Activated CD4-positive, alpha-beta T cell treated with anti-CD3 and anti-CD28 coated beads for 1 hour (primary cell): ENCODE measurements around the gene SOS2.

ENCODE experiments used
- DNase-seq: peaks from one replicate; pipeline ENCODE4 v3.0.0-alpha.2; 2020

SOS2 gene

DNA sequence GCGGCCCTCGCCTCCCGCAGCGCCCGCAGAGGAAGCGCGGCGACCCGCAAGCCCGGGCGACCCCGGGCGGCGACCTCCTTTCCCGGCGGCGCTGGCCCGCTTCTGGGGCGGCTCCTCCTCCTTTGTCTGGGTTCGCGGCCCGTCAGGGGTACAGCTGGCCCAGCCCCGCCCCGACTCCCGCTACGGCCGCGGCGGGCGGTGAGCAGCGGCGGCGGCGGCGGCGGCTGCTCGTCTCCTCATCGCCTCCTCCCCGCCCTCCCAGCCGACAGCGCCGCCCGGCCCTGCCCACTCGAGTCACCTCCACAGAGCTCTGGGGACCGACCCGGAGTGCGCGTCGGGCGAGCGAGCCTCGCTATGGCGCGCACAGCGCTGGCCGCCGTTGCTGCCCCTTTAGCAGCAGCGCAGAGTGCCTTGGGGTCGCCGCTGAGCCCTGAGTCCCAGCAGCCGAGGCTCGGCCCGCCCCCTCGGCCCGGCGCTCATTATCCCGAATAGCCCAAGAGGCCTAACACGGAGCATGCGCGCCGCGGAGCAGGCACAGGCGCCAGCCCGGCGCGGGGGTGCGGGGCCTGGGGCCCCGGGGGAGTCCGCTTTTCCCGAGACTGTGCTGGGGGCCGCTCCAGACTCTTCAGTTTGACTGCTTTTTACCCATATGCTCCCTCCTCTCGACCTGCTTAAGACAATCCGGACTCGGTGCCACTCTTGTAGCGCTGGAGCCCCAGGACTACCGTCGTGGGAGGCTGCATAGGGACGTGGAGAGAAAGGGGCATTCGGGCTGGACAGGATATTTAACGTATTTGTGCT lies at the start of gene SOS2:
Gene SOS2, minus strand, starts transcription at position 104 of the 801 bp plus-strand sequence. CDS start 295 bp downstream, outside the sequence.
- peak; percentile 72 for DNase-seq

DNA sequence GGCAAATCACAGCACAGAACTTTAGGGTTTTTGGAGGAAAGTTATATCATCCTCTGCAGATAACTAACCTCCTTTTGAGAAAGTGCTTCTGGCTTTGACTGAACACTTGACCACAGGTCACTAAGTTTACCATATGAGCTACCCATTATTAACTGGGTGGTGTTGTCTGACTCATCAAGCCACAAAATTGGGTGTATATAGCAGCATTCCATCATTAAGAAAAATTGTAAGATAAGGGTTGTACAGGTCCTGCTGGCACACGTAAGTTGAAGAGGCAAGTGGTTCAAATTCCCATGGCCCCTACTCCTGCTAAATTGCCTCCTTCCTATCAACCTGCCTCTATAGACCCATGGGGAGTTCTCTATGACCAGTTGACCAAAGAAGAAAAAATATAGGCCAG lies 41.1 kb upstream of the SOS2 start:
- DNase-seq, result no peak

DNA sequence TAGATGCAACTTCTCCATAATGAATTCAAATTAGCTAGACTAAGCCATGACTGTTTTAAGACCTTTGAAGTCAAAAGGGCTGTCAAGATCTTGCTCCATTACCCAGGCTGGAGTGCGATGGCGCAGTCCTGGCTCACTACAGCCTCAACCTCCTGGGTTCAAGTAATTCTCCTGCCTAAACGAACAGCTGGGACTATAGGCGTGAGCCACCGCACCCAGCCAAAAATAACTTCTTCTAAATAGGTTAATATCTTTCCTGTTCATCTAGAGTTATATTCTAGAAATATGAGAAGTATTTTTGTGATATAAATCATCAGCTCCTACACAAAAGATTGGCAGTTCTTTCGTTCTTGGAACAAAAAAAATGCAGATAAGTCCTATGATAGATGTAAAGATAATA lies 39.6 kb upstream of the SOS2 start:
- DNase-seq, result no peak

DNA sequence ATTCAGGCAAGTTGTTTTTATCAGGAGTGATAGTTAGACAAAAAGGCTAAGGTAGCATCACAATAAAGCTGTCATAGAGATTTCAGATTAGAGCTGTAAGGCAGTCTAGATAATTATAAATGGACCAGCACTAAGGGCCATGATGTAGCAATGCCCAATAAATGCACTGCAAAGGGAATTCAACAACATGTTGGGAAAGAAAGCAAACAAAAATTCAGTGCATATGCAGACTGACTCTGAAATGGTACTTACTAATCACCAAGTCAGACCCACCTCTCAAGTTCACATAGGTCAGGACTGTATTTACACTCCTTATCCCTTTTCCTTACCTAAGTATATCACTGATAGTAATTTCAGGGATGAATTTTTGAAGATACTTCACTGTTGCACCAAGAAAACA lies 33.7 kb upstream of the SOS2 start:
- DNase-seq, result no peak

DNA sequence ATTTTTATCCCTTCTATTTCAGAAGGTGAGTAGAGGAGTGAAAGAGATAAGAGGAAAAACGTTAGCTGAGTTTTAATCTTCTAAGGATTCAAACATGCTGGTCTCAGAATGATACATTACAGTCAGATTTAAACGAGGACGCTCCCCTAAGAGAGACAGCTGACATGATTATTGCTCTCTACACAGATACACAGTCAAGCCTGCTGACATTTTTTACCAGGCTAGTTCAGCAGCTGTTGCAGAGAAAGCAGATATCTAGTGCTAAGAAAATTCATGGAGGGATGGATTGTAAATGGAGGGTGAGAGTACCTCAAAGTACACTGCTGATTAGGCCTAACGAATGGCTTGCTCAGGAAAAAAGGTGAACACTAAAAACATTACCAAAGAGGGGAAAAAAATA lies 31.9 kb upstream of the SOS2 start:
- DNase-seq, result no peak

DNA sequence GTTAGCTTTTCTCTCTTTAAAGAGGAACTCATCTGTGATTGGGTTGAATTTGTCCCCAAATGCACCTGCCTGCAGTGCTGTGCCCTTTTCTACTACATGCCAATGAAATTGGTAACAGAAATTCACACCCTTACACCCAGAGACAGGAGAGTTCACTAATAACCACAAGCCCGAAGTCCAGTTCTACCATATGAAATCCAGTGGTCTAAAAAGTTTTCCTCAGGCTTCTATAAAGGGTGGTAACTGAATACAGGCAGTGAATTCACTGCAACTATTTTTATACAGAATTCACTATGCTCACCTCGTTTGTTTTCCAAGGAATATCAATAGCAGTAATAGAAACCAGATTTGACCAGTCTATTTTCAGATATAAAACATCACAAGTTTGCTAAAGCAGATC lies 31.5 kb upstream of the SOS2 start:
- DNase-seq, result no peak

DNA sequence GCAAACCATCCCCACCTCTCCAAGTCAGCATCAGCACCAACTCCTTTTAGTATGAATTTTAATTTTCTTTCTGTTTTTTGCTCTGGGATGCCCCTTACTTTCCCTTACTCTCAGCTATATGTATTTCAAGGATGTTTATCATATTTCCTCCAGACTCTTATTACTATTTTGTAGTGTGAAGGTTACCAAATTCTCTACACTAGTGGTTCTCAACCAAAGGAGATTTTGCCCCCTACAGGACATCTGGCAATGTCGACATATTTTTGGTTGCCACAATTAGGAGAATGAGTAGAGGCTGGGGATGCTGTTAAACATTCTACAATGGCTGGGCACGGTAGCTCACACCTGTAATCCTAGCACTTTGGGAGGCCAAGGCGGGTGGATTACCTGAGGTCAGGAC lies 29.1 kb upstream of the SOS2 start:
- DNase-seq, result no peak

DNA sequence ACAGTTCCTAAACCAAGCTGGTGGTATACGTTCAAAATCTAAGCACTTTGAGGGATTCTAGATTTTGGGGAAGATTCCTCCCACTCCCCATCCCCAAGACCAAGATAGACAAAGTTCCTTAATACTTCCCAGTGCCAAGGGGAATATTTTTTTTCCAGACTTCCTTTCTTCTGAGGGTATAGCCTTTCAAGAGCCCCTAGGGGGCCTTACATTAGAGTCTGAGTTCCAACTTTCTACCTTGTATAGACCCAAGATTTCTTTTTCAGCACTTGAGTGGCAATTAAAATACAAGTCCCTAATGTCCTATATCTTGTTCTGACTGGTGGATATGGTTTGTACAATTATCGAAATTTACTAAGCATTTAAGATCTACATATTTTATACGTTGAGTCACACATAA lies 28.7 kb upstream of the SOS2 start:
- DNase-seq, result no peak

DNA sequence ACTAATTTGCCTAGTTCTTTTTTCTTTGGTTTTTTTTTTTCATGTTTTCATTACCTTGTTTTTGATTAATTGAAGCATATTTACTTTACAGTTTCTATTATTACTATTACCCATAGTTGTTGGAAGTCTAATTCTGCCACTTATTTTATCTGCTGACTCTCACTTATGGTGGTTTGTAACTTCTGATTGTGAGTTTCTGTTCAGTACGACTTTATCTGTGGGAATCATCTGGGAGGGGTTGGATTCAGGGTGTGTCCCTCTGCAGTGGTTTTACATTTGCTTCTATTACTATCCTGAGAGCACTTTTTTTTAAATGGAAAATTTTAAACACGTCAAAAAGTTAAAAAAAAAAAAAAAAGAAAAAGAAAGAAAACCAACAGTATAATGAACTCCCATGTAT lies 26.4 kb upstream of the SOS2 start:
- DNase-seq, result no peak

DNA sequence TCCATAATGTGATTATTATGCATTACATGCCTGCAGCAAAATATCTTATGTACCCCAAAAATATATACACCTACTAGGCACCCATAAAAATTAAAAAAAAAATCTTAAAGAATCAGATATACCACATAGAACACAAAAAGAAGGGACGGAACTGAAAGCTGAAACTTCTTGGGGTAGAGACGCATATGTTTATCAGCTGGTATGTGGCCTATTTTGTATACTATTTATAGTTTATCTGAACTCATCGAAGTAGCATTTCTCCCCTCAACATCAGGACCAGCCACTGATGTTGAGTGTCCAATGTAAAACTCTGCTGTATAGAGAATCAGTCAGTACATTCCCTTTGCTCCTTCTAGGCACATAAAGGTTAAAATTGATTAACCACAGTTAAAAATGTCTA lies 22.9 kb upstream of the SOS2 start:
- no peak for DNase-seq

DNA sequence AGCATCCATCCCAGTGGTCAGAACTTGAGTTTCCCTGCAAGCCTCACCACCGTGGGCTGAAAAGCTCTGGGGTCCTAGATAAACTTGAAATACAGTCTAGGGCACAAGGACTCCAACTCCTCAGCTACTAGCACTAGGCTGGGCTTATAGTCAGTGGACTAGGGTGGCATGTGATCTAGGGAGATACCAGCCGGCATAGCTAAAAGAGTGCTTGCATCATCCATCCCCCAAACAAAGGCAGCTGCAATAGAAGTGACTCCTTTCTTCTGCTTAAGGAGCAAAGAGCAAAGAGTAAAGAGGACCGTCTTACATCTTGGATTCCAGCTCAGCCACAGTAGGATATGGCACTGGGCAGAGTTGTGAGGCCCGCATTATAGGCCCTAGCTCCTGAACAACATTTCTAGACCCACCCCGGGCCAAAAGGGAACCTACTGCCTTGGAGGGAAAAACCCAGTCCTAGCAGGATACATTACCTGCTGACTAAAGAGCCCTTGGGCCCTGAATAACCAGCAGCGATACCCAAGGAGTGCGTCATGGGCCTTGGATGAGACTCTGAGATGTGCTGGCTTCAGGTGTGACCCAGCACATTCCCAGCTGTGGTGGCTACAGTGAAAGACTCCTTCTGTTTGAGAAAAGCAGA lies 17.9 kb upstream of the SOS2 start:
- no peak for DNase-seq

DNA sequence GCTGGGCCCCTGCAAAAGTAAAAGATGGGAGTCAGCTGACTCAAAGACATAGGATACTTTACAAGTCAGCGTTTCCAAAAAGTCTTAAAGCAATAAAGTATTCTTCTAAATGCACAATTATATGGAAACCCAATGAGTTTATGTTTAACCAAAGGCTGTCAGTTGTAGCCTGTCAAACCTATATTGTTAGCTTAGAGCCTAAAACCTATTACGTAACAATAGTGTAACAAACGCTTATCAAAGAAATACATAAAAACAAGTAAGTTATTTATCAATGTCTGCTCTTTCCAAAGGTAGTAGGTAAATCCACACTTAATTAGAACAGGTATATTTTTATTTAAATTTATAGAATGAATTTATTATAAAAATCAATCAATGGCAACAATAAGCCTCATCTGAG lies 15.9 kb upstream of the SOS2 start:
- no peak for DNase-seq

DNA sequence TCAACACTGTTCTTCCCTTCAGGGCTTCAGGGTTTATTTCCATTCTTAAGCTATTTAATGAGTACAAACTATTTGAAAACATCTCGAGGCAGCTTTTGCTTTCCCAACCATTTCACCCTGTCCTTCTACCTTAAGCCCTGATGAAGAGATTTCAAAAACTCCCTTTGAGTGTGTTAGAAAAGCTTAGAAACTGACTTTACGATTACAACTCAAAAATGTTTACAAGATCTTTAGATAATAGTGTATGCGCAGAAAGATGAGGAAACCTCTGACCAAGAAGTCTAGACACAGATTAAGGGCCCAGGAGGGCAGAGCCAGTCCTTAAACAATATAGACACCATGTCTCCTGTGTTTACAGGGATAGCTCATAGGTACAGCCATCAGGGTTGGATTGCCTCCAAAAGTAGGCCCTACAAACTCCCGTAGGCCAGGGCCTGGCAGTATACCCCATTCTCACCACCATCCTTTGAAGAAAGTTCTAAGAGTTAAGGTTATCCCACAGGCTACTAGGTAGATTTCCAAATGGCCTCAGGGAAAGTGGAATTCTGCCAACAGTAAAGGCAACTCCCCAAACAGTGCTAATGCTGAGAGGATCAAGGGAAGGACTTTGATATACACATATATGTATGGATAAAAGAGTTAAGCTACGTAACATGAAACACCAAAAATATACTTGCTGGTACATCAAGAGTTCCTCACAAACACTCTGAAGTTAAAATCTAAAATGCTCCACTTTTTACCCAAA lies 11.4 kb upstream of the SOS2 start:
- no peak for DNase-seq

DNA sequence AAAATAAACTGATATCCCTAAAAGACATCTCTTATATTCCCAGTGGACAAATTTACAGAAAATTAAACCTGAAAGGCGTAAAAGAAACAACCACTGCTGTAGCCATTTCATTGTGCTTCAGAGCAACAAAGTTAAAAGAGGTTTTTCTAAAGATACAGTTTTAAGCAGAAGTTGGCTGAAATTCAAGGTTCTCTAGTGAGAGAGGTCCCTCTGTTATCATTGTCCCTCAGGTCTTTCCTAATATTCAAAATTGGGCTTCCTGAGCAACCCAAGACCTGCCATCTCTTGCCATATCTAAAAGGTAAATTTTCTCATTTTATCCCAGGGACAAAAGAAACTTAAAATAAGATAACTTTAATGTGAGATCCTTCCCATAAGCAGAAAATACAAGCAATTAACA lies 10.7 kb upstream of the SOS2 start:
- no peak for DNase-seq

DNA sequence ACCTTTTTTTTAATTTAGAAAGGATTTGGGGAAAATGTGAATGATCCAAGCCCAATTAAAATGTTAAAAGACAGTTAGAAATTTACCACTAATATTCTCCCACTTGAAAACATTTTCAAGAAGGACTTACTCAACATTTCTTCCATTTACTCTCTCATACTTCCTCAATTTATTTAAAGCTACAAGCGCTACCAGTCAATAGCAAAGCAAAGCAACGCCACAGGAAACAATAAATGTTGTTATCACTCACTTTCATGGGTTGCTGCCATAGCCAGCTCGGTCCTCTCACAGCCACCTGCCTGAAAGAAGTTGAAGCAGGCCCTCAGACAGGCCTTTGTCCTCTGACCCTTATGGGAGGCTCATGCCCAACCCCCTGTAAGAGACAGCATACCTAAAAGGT lies 6.0 kb upstream of the SOS2 start:
- no peak for DNase-seq

DNA sequence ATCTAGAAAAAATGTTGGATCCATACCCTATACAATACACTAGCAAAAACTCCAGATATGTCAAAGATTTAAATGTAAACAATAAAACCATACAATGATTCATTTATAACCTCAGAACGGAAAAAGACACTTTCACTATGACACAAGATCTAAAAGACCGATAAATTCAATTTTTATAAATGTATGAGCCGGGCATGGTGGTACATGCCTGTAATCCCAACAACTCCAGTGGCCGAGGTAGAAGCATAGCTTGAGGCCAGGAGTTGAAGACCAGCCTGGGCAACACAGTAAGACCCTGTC lies 2.5 kb upstream of the SOS2 start:
- DNase-seq, result no peak

DNA sequence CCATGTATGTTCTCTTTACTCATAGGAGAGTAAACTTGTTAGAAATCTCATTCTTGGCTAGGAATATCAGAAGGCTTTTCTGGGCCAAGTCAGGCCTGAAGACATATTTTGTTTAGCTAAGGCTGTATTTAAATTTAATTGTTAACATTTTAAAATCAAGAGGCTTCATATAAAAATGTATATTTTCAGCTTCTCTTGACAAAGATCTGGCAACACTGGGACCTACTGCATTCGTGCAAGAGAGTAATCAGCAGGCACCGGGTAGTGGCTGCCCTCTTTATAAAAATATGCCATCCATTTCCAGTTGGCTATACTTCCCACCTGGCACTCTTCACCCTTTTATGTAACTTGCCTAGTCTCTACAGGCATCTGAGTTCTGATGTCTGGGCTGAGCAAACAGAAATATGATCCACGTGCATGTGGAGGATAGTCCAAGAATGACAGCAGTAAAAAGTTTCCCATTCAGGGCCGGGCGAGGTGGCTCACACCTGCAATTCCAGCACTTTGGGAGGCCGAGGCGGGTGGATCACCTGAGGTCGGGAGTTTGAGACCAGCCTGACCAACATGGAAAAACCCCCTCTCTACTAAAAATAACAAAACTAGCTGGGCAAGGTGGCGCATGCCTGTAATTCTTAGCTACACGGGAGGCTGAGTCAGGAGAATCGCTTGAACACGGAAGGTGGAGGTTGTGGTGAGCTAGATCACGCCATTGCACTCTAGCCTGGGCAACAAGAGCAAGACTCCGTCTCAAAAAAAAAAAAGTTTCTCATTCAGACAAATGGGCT lies 2.0 kb upstream of the SOS2 start:
- DNase-seq, result no peak

DNA sequence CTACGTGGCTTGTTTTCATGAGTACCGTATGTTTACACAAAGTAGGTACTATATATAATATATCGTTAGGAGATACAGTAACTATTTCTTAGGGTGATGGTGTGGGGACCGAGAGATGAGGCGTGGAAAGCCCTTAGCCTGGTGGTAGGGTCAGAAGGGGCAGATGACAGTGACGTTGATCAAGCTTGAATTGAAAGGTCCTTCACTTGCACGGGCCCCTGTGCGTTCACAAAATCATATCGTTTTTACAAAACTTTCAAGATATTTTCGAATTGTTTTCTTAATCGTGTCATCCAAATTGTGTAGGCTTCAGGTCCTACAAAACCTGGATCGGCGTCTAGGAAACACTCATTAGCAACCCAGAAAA lies 881 bp upstream of the SOS2 start:
- DNase-seq, result no peak

DNA sequence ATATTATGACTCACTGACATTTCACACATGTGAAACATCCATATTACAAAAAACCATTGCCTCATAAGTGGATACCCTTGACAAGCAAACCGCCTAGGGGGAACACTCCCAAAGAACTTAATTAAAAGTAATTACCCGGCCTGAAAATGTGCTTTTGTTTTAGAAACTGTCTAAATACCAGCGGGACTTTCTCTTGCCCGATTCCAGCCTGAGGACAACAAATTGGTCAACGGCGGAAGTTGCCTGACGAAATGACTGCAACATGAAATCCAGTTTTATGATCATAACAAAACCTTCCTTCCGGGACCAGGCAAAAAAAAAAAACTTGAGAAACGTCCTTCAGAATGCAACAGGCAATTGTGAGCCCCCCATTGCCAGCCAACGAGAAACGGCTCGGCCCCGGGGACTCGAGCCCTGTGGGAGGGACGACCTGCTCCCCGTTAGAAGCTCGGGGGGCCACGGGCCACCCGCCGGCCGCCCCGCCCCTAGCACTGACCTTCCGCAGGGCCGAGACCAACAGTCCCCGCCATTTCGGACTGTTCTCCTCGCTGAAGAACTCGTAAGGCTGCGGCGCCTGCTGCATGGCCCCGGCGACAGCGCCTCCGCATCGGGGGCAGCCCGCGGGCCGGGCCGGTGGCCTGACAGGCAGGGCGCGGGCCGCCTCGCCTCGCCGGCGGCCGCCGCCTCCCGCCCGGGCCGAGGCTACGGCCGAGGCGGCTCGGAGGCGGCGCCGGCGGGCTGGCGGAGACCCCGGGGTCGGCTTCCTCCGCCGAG lies 490 bp downstream of the SOS2 start:
- no peak for DNase-seq

DNA sequence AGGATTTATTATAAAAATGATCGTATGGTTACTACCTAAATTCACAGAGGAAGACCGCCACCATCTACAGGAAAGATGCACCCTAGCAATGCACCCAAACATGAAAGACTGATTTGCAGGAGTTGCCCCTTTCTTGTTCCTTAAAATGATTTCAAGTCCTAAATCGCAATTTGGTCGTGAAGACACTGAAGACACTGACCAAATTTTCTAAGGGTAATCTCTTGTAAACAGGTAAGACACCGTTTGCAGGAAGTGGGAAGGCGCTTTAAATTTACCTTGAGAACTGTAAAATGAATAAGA lies 1.0 kb downstream of the SOS2 start:
- no peak for DNase-seq

DNA sequence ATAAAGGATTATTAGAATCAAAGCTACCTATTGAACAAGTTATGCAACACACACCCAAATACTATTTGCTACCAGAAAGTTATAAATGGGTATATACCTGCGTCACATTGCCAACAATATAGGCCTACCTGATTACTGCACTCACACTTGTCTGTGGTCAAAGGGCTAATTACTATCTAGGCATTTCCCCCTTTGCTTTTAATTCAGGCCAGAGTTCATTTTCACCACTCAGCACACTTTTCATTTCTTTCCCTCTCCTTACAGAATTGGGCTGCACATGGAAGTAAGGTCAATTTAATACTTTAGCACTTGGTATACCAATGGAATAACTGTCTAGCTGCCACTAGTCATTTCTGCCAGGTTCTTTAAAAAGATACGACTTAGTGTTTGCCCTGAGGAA lies 1.7 kb downstream of the SOS2 start:
- DNase-seq, result no peak

DNA sequence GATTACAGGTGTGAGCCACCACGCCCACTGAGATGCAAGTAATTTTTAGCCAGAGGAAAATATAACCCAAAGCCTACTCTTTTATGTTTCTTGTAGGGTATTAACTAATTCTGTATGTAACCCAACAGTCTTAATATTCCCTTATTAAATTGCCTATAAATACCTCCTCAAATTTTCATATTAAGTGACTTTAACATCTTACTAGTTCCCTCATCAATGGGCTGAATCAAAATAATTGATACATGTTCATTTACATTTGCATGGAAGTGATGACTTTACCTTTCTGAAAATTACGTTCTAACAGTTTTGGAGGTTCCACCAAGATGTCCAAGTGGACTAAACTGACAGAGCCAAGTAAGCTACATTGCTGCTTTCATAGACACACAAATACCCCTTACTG lies 3.1 kb downstream of the SOS2 start:
- DNase-seq, result no peak

DNA sequence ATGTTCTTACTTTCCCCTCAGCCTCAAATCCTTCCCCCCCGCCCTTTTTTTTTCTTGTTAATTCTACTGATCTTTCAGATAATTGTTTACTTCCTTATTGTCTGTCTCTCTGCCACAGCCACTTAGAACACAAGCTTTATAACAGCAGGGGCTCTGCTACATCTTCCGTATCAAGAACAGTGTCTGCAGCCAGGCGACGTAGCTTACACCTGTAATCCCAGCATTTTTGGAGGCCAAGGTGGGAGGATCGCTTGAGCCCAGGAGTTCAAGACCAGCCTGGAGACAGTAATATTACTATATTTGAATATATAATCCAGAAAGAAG lies 5.4 kb downstream of the SOS2 start:
- DNase-seq, result no peak
